Karpas-422 (cell line): ENCODE measurements around the gene FNDC7. TPM values are rescaled to one million over a fixed set of nuclear protein-coding genes. Genes with fewer than 3 reads are reported as not detected.
"Not testable (repeated sequence)": the region's sequence is repeated elsewhere in the genome, so short reads cannot be mapped to it uniquely, and the experiment has no call there.

ENCODE experiments used
- DNase-seq: peaks from one replicate; pipeline ENCODE4 v3.0.0-alpha.2; 2015
- H2AFZ ChIP-seq: fragments of 200-600 bp; sonication (generic); 2 replicates; pipeline ENCODE4 v1.6.1; 2014; ENCODE audit warnings: antibody characterized with exemption, low read length, mixed read lengths
- H3K27ac ChIP-seq: fragments of 200-600 bp; sonication (generic); 2 replicates; pipeline ENCODE4 v1.5.1; 2014; ENCODE audit warnings: mild to moderate bottlenecking, low read length, moderate library complexity
- H3K27me3 ChIP-seq: fragments of 200-600 bp; sonication (generic); 2 replicates; pipeline ENCODE4 v1.6.1; 2014; ENCODE audit warnings: low read length, mixed read lengths
- H3K36me3 ChIP-seq: fragments of 200-600 bp; sonication (generic); 2 replicates; pipeline ENCODE4 v1.6.1; 2014; ENCODE audit warnings: low read length, mixed read lengths; ENCODE audit not compliant: insufficient read depth
- H3K4me1 ChIP-seq: fragments of 200-600 bp; sonication (generic); 2 replicates; pipeline ENCODE4 v1.6.1; 2014; ENCODE audit warnings: mild to moderate bottlenecking, low read length, mixed read lengths
- H3K4me2 ChIP-seq: fragments of 200-600 bp; sonication (generic); 2 replicates; pipeline ENCODE4 v1.6.1; 2014; ENCODE audit warnings: low read length, low read depth, mild to moderate bottlenecking; ENCODE audit not compliant: poor library complexity, severe bottlenecking
- H3K4me3 ChIP-seq: fragments of 200-600 bp; sonication (generic); 2 replicates; pipeline ENCODE4 v1.5.1; 2014; ENCODE audit warnings: mild to moderate bottlenecking, antibody characterized with exemption, low read length, mixed read lengths
- H3K79me2 ChIP-seq: fragments of 200-600 bp; sonication (generic); 2 replicates; pipeline ENCODE4 v1.6.1; 2014; ENCODE audit warnings: mild to moderate bottlenecking, low read length, mixed read lengths
- H3K9ac ChIP-seq: fragments of 200-600 bp; sonication (generic); 2 replicates; pipeline ENCODE4 v1.6.0; 2014; ENCODE audit warnings: low read length
- H3K9me2 ChIP-seq: fragments of 200-600 bp; sonication (generic), shearing (Covaris generic); replicated peaks from 2 replicates; pipeline ENCODE4 v1.6.0; 2014; ENCODE audit warnings: mild to moderate bottlenecking, low read length, moderate library complexity; ENCODE audit not compliant: insufficient read depth
- H3K9me3 ChIP-seq: fragments of 300-700, 200-600 bp; sonication (generic); 2 replicates; pipeline ENCODE4 v1.6.1; 2014; ENCODE audit warnings: low read length, mixed read lengths
- H4K20me1 ChIP-seq: fragments of 200-600 bp; sonication (generic); 2 replicates; pipeline ENCODE4 v1.6.1; 2014; ENCODE audit warnings: mild to moderate bottlenecking, antibody characterized with exemption, low read length, low read depth; ENCODE audit not compliant: insufficient read depth
- total RNA-seq: library from RNA; depleted of rRNA; stranded (reverse); fragments of >200 nt; shearing (Covaris generic); gene quantifications from 2 replicates; pipeline ENCODE4 v1.2.3, GENCODE V29; 2014; ENCODE audit warnings: low replicate concordance

The FNDC7 gene
- total RNA-seq, 1 experiment from 2014 or later = 2.9 TPM

DNA sequence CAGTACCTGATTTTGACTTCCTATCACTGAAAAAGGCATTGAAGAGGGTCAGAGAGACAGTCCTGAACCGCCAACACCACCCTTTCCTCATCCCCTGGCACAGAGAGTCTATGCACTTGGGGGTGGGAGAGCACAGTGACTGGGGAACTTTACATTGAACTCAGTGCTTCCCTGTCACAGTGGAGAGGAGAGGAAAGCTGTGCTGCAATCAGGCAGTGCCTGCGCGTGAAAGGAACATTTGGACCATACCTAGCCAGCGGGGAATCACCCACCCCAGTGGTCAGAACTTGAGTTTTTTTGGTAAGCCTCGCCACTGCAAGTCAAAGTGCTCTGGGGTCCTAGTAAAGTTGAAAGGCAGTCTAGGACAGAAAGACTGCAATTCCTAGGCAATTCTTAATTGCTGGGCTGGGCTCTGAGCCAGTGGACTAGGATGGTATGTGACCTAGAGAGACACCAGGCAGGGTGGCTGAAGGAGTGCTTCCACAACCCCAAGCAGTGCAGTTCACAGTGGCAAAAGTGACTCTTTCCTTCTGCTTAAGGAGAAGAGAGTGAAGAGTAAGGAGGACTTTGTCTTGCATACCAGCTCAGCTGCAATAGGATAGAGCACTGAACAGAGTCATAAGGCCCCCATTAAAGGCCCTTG, 42.5 kb upstream of the FNDC7 start:
- H3K9me2 ChIP-seq = no peaks in the 10 kb centered on the region
- no peak overlapping the region for H3K4me3 ChIP-seq
- no peaks in the 10 kb centered on the region for H3K36me3 ChIP-seq
- H3K79me2 ChIP-seq = no peaks in the 10 kb centered on the region
- no peak overlapping the region for H2AFZ ChIP-seq
- DNase-seq = no peak
- H3K27ac ChIP-seq = no peak overlapping the region
- H4K20me1 ChIP-seq = no peaks in the 10 kb centered on the region
- no peaks in the 10 kb centered on the region for H3K9me3 ChIP-seq
- no peaks in the 10 kb centered on the region for H3K27me3 ChIP-seq
- no peaks in the 10 kb centered on the region for H3K4me1 ChIP-seq
- H3K9ac ChIP-seq = no peak overlapping the region
- no peak overlapping the region for H3K4me2 ChIP-seq

- no peak for DNase-seq
- H3K4me3 ChIP-seq = no peak overlapping the region
- H4K20me1 ChIP-seq = no peaks in the 10 kb centered on the region
- no peak overlapping the region for H3K4me2 ChIP-seq
- no peaks in the 10 kb centered on the region for H3K36me3 ChIP-seq
- no peak overlapping the region for H2AFZ ChIP-seq
- H3K27me3 ChIP-seq = no peaks in the 10 kb centered on the region
- H3K27ac ChIP-seq = no peak overlapping the region
- H3K9me3 ChIP-seq = no peaks in the 10 kb centered on the region
- no peaks in the 10 kb centered on the region for H3K9me2 ChIP-seq
- H3K4me1 ChIP-seq = no peaks in the 10 kb centered on the region
- no peaks in the 10 kb centered on the region for H3K79me2 ChIP-seq
- H3K9ac ChIP-seq = no peak overlapping the region
Observed at GRCh38 chr1:108671143-108671542, 41.6 kb upstream of the FNDC7 start.

- H3K27ac ChIP-seq = no peak overlapping the region
- H2AFZ ChIP-seq = no peak overlapping the region
- no peak for DNase-seq
- H3K9ac ChIP-seq = no peak overlapping the region
- no peaks in the 10 kb centered on the region for H4K20me1 ChIP-seq
- H3K36me3 ChIP-seq = no peaks in the 10 kb centered on the region
- H3K4me1 ChIP-seq = peaks cover 3% of the 10 kb centered on the region; the same call in 1 of the 2 replicates
- H3K4me3 ChIP-seq = no peak overlapping the region
- no peak overlapping the region for H3K4me2 ChIP-seq
- no peaks in the 10 kb centered on the region for H3K9me3 ChIP-seq
- H3K9me2 ChIP-seq = no peaks in the 10 kb centered on the region
- no peaks in the 10 kb centered on the region for H3K27me3 ChIP-seq
- H3K79me2 ChIP-seq = no peaks in the 10 kb centered on the region
Observed at GRCh38 chr1:108678706-108679105, 34.0 kb upstream of the FNDC7 start.

DNA sequence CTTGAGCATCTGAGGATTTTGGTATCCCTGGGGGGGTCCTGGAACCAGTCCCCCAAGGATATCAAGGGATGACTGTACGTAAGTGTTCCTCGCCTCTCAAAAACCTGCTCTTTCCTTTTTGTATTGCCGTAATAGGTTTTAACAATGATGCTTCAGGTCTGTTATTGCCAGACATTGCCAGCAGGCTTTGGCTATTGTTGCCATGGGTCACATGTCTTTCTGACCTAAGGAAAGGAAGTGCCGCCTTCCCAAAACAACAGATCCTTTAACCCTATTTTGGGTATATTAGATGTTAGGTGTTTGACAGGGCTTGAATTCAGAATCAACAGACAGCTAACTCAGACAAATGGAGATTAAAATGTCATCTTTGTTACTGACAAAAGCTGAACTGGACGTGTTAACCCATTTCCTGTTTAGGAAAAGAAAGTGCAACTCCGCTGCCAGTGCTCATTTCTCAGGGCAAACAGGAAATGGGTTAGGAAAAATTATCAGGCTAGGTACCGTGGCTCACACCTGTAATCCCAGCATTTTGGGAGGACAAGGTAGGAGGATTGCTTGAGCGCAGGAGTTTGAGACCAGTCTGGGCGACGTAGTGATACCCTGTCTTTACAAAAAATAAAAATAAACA, 33.0 kb upstream of the FNDC7 start:
- H3K36me3 ChIP-seq = no peaks in the 10 kb centered on the region
- H3K9ac ChIP-seq = no peak overlapping the region
- H3K27ac ChIP-seq = no peak overlapping the region
- no peaks in the 10 kb centered on the region for H3K9me3 ChIP-seq
- H2AFZ ChIP-seq = no peak overlapping the region
- no peak overlapping the region for H3K4me3 ChIP-seq
- no peaks in the 10 kb centered on the region for H3K79me2 ChIP-seq
- no peak overlapping the region for H3K4me2 ChIP-seq
- H3K9me2 ChIP-seq = no peaks in the 10 kb centered on the region
- no peaks in the 10 kb centered on the region for H3K27me3 ChIP-seq
- H4K20me1 ChIP-seq = no peaks in the 10 kb centered on the region
- DNase-seq = no peak
- H3K4me1 ChIP-seq = peaks cover 3% of the 10 kb centered on the region; the same call in 1 of the 2 replicates

- not testable (repeated sequence) for H2AFZ ChIP-seq, H3K36me3 ChIP-seq
Observed at GRCh38 chr1:108681701-108682100, 31.0 kb upstream of the FNDC7 start.

GRCh38 chr1:108685529-108685928, 27.2 kb upstream of the FNDC7 start:
- no peak overlapping the region for H3K27ac ChIP-seq
- H3K36me3 ChIP-seq = no peaks in the 10 kb centered on the region
- no peaks in the 10 kb centered on the region for H4K20me1 ChIP-seq
- no peak overlapping the region for H3K4me3 ChIP-seq
- peaks cover 2% of the 10 kb centered on the region; the same call in 1 of the 2 replicates for H3K4me1 ChIP-seq
- no peaks in the 10 kb centered on the region for H3K9me2 ChIP-seq
- H3K79me2 ChIP-seq = no peaks in the 10 kb centered on the region
- no peak overlapping the region for H3K4me2 ChIP-seq
- H2AFZ ChIP-seq = no peak overlapping the region
- H3K9ac ChIP-seq = no peak overlapping the region
- no peak for DNase-seq
- H3K27me3 ChIP-seq = no peaks in the 10 kb centered on the region
- H3K9me3 ChIP-seq = no peaks in the 10 kb centered on the region

More at GRCh38 chr1:108681701-108682100, 31.0 kb upstream of the FNDC7 start:
- not testable (repeated sequence) for H3K9me2 ChIP-seq, H3K27ac ChIP-seq, H4K20me1 ChIP-seq, H3K27me3 ChIP-seq, H3K9me3 ChIP-seq, H3K4me1 ChIP-seq, H3K9ac ChIP-seq, DNase-seq, H3K4me2 ChIP-seq, H3K79me2 ChIP-seq, H3K4me3 ChIP-seq

DNA sequence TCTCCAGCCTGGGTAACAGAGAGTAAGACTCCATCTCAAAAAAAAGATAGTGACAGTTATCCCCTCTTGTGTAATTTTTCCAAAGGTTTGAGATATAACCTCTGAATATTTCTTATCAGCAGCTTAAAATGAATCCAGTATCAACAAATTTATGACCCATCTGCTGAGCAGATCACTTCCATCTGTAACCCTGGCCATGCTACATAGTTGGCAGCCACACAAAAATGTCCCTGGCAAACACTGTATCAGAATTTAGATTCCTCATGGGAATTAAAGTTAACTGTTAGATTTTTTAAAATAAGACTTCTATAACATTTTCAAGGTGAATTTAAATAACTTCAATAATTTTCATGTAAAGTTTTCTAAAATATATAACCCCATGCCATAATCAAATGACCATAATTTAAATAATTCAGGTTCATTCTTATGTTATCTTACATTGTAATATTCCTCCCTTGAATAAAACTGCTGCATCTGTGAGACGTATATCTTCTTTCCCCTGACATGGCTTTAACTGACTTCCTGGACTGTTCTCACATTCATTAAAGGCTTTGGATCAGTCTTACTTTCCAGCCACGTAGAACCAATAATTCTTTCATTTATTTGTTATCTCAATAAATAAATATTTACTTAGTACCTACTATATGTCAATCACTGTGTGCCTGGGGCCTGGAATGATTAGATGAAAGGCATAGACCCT, 25.9 kb upstream of the FNDC7 start:
- H4K20me1 ChIP-seq = no peaks in the 10 kb centered on the region
- no peaks in the 10 kb centered on the region for H3K27me3 ChIP-seq
- no peak overlapping the region for H3K4me3 ChIP-seq
- H3K36me3 ChIP-seq = no peaks in the 10 kb centered on the region
- H3K4me1 ChIP-seq = peaks cover 12% of the 10 kb centered on the region
- H3K9me2 ChIP-seq = no peaks in the 10 kb centered on the region
- H3K9me3 ChIP-seq = no peaks in the 10 kb centered on the region
- no peak for DNase-seq
- H2AFZ ChIP-seq = no peak overlapping the region
- no peak overlapping the region for H3K9ac ChIP-seq
- H3K79me2 ChIP-seq = peaks cover 8% of the 10 kb centered on the region
- H3K27ac ChIP-seq = no peak overlapping the region
- no peak overlapping the region for H3K4me2 ChIP-seq

DNA sequence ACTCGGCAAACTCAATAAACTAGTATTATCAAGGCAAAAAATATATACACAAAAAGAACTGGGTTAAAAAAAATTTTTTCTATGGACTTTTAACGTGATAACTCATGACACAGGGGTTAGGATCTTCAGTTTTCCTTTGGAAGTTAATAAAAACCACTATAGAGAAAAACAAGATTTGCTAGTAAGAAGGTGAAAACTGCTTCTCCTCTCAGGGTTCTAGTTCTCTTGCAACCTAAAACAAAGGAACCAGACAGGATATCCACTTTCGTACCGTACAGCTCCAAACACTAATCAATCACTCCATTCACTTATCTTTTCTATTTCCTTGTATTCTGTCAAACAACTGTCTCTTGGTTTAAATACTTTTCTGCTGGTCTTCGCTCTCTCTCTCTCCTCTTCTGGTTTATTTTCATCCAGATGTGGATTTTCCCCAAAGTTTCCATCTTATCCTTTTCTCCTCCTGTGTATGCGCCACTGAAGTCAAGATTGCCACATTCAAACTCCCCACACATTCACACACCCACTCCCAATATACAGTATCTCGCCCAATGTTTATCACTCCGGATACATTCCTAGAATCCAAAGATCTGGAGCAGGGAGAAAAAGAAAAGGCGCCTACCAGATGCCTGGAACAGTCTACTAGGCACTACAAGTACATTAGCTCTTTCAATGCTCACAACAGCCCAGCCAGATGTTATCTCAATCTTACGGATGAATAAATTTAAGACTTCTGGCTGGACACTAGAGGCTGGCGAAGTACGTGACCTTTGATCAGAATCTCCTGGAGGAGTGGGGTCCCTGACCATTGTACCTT, 21.4 kb upstream of the FNDC7 start:
- no peaks in the 10 kb centered on the region for H3K9me2 ChIP-seq
- H3K79me2 ChIP-seq = peaks cover 49% of the 10 kb centered on the region
- H3K4me3 ChIP-seq = peak overlapping the region; percentile 95
- H3K9me3 ChIP-seq = no peaks in the 10 kb centered on the region
- peak overlapping the region; percentile 94 for H3K4me2 ChIP-seq
- H3K27me3 ChIP-seq = no peaks in the 10 kb centered on the region
- DNase-seq = no peak
- peaks cover 26% of the 10 kb centered on the region for H3K4me1 ChIP-seq
- peaks cover 35% of the 10 kb centered on the region for H4K20me1 ChIP-seq
- no peak overlapping the region; the same call in 1 of the 2 replicates for H2AFZ ChIP-seq
- H3K27ac ChIP-seq = peak overlapping the region; percentile 24; the same call in 1 of the 2 replicates
- peak overlapping the region; percentile 96 for H3K9ac ChIP-seq
- peaks cover 28% of the 10 kb centered on the region for H3K36me3 ChIP-seq
